Smooth muscle cell (in vitro differentiated cells): ENCODE measurements around the gene OXCT2. TPM values are rescaled to one million over a fixed set of nuclear protein-coding genes. Genes with fewer than 3 reads are reported as not detected.
"Not testable (repeated sequence)": the region's sequence is repeated elsewhere in the genome, so short reads cannot be mapped to it uniquely, and the experiment has no call there.

Experiments
- DNase-seq: peaks from one replicate; lab custom pipeline; 2025; ENCODE audit not compliant: unreplicated experiment; lab: John Stamatoyannopoulos, UW
- H2AFZ ChIP-seq: fragments of 200-600 bp; sonication (generic); 2 replicates; pipeline ENCODE4 v1.6.0; 2016; ENCODE audit warnings: antibody characterized with exemption, low read depth, mild to moderate bottlenecking
- H3F3A ChIP-seq: fragments of 200-600 bp; sonication (generic); 2 replicates; pipeline ENCODE4 v1.6.0; 2017; ENCODE audit warnings: antibody characterized with exemption, low read depth
- H3K27ac ChIP-seq: fragments of 200-600 bp; sonication (generic); 2 replicates; pipeline ENCODE4 v1.5.1; 2016; ENCODE audit warnings: low read depth, mild to moderate bottlenecking
- H3K27me3 ChIP-seq: fragments of 200-600 bp; sonication (generic); 2 replicates; pipeline ENCODE4 v1.6.1; 2016; ENCODE audit warnings: low read depth, mild to moderate bottlenecking
- H3K36me3 ChIP-seq: fragments of 200-600 bp; sonication (generic); 2 replicates; pipeline ENCODE4 v1.5.1; 2016; ENCODE audit warnings: low read depth
- H3K4me1 ChIP-seq: fragments of 200-600 bp; sonication (generic); 2 replicates; pipeline ENCODE4 v1.5.1; 2016; ENCODE audit warnings: low read depth
- H3K4me2 ChIP-seq: fragments of 200-600 bp; sonication (generic); 2 replicates; pipeline ENCODE4 v1.6.0; 2016; ENCODE audit warnings: mild to moderate bottlenecking
- H3K4me3 ChIP-seq: fragments of 200-600 bp; sonication (generic); 2 replicates; pipeline ENCODE4 v1.5.1; 2016; ENCODE audit warnings: mild to moderate bottlenecking
- H3K79me2 ChIP-seq: fragments of 200-600 bp; sonication (generic); 2 replicates; pipeline ENCODE4 v1.6.0; 2016; ENCODE audit warnings: low read depth, mild to moderate bottlenecking
- H3K9ac ChIP-seq: fragments of 200-600 bp; sonication (generic); 2 replicates; pipeline ENCODE4 v1.6.0; 2016; ENCODE audit warnings: low read depth
- H3K9me3 ChIP-seq: fragments of 200-600 bp; sonication (generic); replicated peaks from 2 replicates; pipeline ENCODE4 v1.5.1; 2016; ENCODE audit warnings: low read depth
- H4K20me1 ChIP-seq: fragments of 200-600 bp; sonication (generic); 2 replicates; pipeline ENCODE4 v1.6.0; 2016; ENCODE audit warnings: low read depth
- WGBS: methylation state at CpG from one replicate; pipeline ENCODE4 v1.1.7; 2016; ENCODE audit warnings: low lambda C conversion rate; 5-methylcytosine and 5-hydroxymethylcytosine counted together
- polyA plus RNA-seq: library from polyadenylated mRNA; unstranded; fragments of >200 nt; fragmentation: Nextera tagmentation; extraction: Ambion mirVana; gene quantifications from 2 replicates; pipeline ENCODE4 v1.2.1, GENCODE V29; 2016
- total RNA-seq: library from RNA; depleted of rRNA; stranded (reverse); fragments of >200 nt; gene quantifications from 2 replicates; pipeline ENCODE4 v1.2.3, GENCODE V29; 2014

The OXCT2 gene
- total and polyA plus RNA-seq, 2 experiments from 2014 or later: not detected

DNA sequence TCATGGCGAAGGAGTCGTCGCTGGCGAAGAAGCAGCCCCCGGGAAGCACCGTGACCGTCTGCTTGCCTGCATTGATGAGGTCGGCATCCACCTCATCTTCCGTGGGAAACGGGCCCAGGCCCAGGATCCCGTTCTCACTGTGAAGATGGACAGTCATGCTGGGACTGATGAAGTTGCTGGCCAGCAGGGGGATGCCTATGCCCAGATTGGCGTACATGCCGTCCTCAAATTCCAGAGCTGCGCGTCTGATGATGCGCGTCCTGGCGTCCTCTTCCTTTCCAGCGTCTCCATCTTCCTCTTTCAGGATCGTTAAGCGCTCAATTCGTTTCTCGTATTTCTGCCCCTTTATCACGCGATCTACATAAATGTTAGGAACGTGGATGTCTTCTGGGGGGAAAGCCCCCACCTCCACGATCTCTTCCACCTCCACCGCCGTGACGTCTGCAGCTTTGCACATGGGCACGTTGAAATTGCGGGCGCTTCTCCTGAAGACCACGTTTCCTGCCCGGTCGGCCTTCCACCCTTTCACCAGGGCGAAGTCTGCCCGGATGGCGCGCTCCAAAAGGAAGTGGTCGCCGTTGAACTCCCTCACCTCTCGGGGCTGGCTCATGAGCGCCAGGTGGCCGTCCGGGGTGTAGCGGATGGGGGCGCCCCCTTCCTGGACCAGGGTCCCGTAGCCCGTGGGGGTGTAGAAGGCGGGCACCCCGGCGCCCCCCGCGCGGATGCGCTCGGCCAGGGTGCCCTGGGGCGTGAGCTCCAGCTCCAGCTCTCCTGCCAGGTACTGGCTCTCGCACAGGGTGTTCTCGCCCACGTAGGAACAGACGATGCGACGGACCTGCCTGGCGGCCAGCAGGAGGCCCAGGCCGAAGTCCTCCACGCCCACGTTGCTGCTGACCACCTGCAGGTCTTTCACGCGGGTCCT, 787 bp downstream of the OXCT2 start:
- H3K9me3 ChIP-seq, DNase-seq, H3K9ac ChIP-seq, H3K27ac ChIP-seq, H3F3A ChIP-seq, H3K27me3 ChIP-seq, H3K36me3 ChIP-seq, H2AFZ ChIP-seq, H3K79me2 ChIP-seq, H4K20me1 ChIP-seq, H3K4me1 ChIP-seq: not testable (repeated sequence)
- WGBS: 26% methylated on average over 20 of the region's 71 CpGs
- Histone ChIP-seq H3K4me2 (peak overlapping the region; percentile 71), H3K4me3 (peak overlapping the region; percentile 26)

DNA sequence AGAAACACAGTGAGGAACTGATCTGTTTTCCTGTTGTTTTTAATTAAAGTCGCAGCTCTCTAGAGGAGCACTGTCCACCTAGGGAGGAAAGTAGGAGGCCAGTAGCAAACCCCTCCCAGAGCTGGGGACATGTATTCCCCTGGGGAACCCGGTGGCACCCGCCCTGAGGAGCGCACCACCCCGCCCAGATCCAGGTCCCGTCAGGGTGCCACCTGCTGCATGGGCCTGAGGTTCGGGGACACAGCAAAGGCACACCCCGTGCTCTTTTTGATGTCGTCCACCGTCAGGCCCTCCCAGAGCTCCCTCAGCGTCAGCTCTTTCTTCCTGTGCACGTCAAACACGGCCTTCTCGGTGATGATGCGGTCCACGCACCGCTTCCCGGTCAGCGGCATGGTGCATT, 1.6 kb downstream of the OXCT2 start:
- H3K79me2 ChIP-seq, H3K27ac ChIP-seq, H3K9me3 ChIP-seq, H3K27me3 ChIP-seq, H4K20me1 ChIP-seq, H3K4me2 ChIP-seq, H3K4me3 ChIP-seq, H3K9ac ChIP-seq, H2AFZ ChIP-seq, H3K4me1 ChIP-seq, H3K36me3 ChIP-seq, DNase-seq, H3F3A ChIP-seq: not testable (repeated sequence)
- 95% methylated on average over 18 of the region's 19 CpGs for WGBS

DNA sequence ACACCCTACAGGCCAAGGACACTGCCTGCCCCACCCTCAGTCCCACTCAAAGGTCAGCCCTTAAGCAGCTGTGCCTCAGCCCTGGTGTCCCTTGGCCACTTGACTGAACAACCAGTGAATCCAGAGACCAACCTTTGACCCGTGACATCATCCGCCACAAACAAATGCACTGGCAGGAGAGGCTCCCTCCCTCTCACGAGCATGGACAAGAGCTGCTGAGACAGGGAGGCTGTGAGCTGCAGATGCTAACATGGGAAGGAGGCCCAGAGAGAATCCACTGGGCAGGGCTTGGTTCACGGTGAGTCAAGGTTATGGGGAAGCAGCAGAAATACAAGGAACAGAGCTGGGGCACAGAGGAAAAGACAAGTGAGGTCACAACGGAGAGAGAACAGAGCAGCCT, 4.7 kb downstream of the OXCT2 start:
- H3K27ac ChIP-seq, H3K4me2 ChIP-seq, H3K36me3 ChIP-seq, H3K9me3 ChIP-seq, H4K20me1 ChIP-seq, H3F3A ChIP-seq, H3K27me3 ChIP-seq, H3K9ac ChIP-seq, DNase-seq, H2AFZ ChIP-seq, H3K4me1 ChIP-seq, H3K4me3 ChIP-seq, H3K79me2 ChIP-seq: not testable (repeated sequence)
- WGBS: 71% methylated on average over 1 of the region's 5 CpGs

DNA sequence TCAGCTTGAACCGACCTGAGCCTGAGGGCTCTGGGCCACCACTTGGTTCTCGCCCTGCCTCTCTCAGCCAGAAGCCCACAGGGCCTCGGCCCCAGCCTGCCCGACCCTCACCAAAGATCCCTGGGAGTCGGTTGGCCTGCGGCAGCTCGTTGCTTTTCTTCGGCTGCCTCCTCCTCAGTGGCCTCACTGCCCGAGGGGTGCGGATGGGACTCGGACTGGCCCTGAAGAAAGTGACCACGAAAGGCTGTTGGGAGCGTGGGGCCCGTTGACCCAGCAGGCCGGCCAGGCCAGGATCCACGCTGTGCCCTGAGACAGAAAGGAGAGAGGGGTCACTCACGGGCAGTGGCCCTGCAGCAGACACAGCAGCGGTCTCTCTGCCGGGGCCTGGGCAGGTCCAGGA, 6.6 kb downstream of the OXCT2 start:
- 94% methylated on average over 12 of the region's 19 CpGs for WGBS
- H3K4me3 ChIP-seq: not testable (repeated sequence)

GRCh38 chr1:39763619-39764374, 7.4 kb downstream of the OXCT2 start:
- DNase-seq, H3F3A ChIP-seq, H3K9me3 ChIP-seq, H3K27ac ChIP-seq, H3K9ac ChIP-seq, H3K4me1 ChIP-seq, H2AFZ ChIP-seq, H4K20me1 ChIP-seq, H3K4me3 ChIP-seq, H3K79me2 ChIP-seq, H3K27me3 ChIP-seq, H3K4me2 ChIP-seq, H3K36me3 ChIP-seq: not testable (repeated sequence)
- 83% methylated on average over 18 of the region's 18 CpGs for WGBS

More for the DNA sequence above, 6.6 kb downstream of the OXCT2 start:
- H3K9me3 ChIP-seq, H3K27me3 ChIP-seq, H2AFZ ChIP-seq, H3K27ac ChIP-seq, H3K9ac ChIP-seq, DNase-seq, H3K79me2 ChIP-seq, H3K4me2 ChIP-seq, H3F3A ChIP-seq, H3K36me3 ChIP-seq, H3K4me1 ChIP-seq, H4K20me1 ChIP-seq: not testable (repeated sequence)
